IMR-90 (cell line): Measurements from ENCODE around the gene EED. TPM values are rescaled to one million over a fixed set of nuclear protein-coding genes. Genes with fewer than 3 reads are reported as not detected.

Experiments
- ATAC-seq: fragments of 200-7000 bp; cut with Tn5 transposase; 2 replicates; pipeline ENCODE4 v1.9.1; 2020; ENCODE audit warnings: low read depth, mild to moderate bottlenecking, moderate library complexity
- BruUV-seq: library from RNA; stranded (reverse); fragments of 400-500 nt; replicated peaks from 2 replicates; lab custom pipeline; 2021; lab: Mats Ljungman, UMichigan
- CTCF ChIA-PET: fragments of 300-600 bp; formaldehyde crosslinking; extraction: SDS; loops from one replicate; lab custom pipeline; 2021; ENCODE audit warnings: antibody characterized with exemption; lab: Yijun Ruan, JAX
- POLR2A ChIA-PET: fragments of 300-600 bp; sonication (Branson Sonifier 250); formaldehyde crosslinking; loops from one replicate; lab custom pipeline; 2022; ENCODE audit warnings: antibody characterized with exemption; ENCODE audit not compliant: unreplicated experiment; lab: Charles Lee
- DNase-seq: peaks from one replicate; pipeline ENCODE4 v3.0.0; 2013
- H2AFZ ChIP-seq: replicated peaks from 2 replicates; pipeline ENCODE3; 2013; ENCODE audit warnings: low read length, mild to moderate bottlenecking; ENCODE audit not compliant: poor library complexity
- H2AK5ac ChIP-seq: 2 replicates; pipeline ENCODE4 v1.6.1; 2013; ENCODE audit warnings: low read depth, low read length, inconsistent platforms
- H2AK9ac ChIP-seq: replicated peaks from 2 replicates; pipeline ENCODE3; 2013; ENCODE audit warnings: mild to moderate bottlenecking, low read depth, low read length, moderate library complexity; ENCODE audit not compliant: poor library complexity
- H2BK120ac ChIP-seq: 2 replicates; pipeline ENCODE4 v1.6.1; 2013; ENCODE audit warnings: low read depth, low read length, inconsistent platforms
- H2BK15ac ChIP-seq: 3 replicates; pipeline ENCODE4 v1.6.1; 2013; ENCODE audit warnings: low read depth, low read length, inconsistent platforms
- H2BK20ac ChIP-seq: 2 replicates; pipeline ENCODE4 v1.6.1; 2013; ENCODE audit warnings: low read depth, mild to moderate bottlenecking, inconsistent platforms, low read length, moderate library complexity
- H2BK5ac ChIP-seq: 2 replicates; pipeline ENCODE4 v1.6.1; 2013; ENCODE audit warnings: mild to moderate bottlenecking, low read depth, low read length, inconsistent platforms; ENCODE audit not compliant: poor library complexity, severe bottlenecking
- H3K14ac ChIP-seq: replicated peaks from 2 replicates; pipeline ENCODE4 v1.6.1; 2013; ENCODE audit warnings: low read depth, low read length, inconsistent platforms
- H3K18ac ChIP-seq: 2 replicates; pipeline ENCODE4 v1.6.1; 2013; ENCODE audit warnings: low read depth, low read length, control low read depth
- H3K23ac ChIP-seq: 2 replicates; pipeline ENCODE4 v1.6.1; 2013; ENCODE audit warnings: low read depth, low read length, inconsistent platforms
- H3K27ac ChIP-seq: 2 replicates; pipeline ENCODE4 v1.5.1; 2013; ENCODE audit warnings: mild to moderate bottlenecking, control low read depth, low read length; ENCODE audit not compliant: insufficient read depth
- H3K27me3 ChIP-seq: 2 replicates; pipeline ENCODE4 v1.6.1; 2013; ENCODE audit warnings: low read length; ENCODE audit not compliant: control insufficient read depth, insufficient read depth
- H3K36me3 ChIP-seq: 2 replicates; pipeline ENCODE4 v1.6.1; 2013; ENCODE audit warnings: low read length, mixed read lengths; ENCODE audit not compliant: control insufficient read depth, insufficient read depth
- H3K4ac ChIP-seq: 2 replicates; pipeline ENCODE4 v1.6.1; 2013; ENCODE audit warnings: low read depth, low read length, inconsistent platforms
- H3K4me1 ChIP-seq: 2 replicates; pipeline ENCODE4 v1.6.1; 2013; ENCODE audit warnings: low read length, mixed read lengths; ENCODE audit not compliant: control insufficient read depth, insufficient read depth
- H3K4me2 ChIP-seq: 2 replicates; pipeline ENCODE4 v1.6.1; 2013; ENCODE audit warnings: low read depth, mild to moderate bottlenecking, control low read depth, low read length, moderate library complexity
- H3K4me3 ChIP-seq: 2 replicates; pipeline ENCODE4 v1.5.1; 2013; ENCODE audit warnings: low read depth, mild to moderate bottlenecking, control low read depth, low read length, moderate library complexity; ENCODE audit not compliant: insufficient read depth
- H3K56ac ChIP-seq: 2 replicates; pipeline ENCODE4 v1.6.1; 2013; ENCODE audit warnings: low read length, inconsistent platforms; ENCODE audit not compliant: insufficient read depth; ENCODE audit errors: extremely low read depth
- H3K79me1 ChIP-seq, 2 experiments: 2 replicates each; pipeline ENCODE4 v1.6.1; 2013; ENCODE audit warnings: low read length in 2 of 2, inconsistent platforms in 1 of 2, low read depth in 1 of 2
- H3K9ac ChIP-seq: 2 replicates; pipeline ENCODE4 v1.6.1; 2013; ENCODE audit warnings: low read depth, low read length, control low read depth
- H3K9me1 ChIP-seq: 2 replicates; pipeline ENCODE4 v1.6.1; 2013; ENCODE audit warnings: low read length, inconsistent platforms; ENCODE audit not compliant: insufficient read depth
- H3K9me3 ChIP-seq: 2 replicates; pipeline ENCODE4 v1.6.1; 2013; ENCODE audit warnings: low read length; ENCODE audit not compliant: control insufficient read depth, insufficient read depth
- H4K20me1 ChIP-seq: 2 replicates; pipeline ENCODE4 v1.6.1; 2013; ENCODE audit warnings: low read length, inconsistent platforms; ENCODE audit not compliant: insufficient read depth
- H4K5ac ChIP-seq: 2 replicates; pipeline ENCODE4 v1.6.1; 2013; ENCODE audit warnings: mild to moderate bottlenecking, low read depth, low read length, control low read depth
- H4K8ac ChIP-seq, 2 experiments: 2 replicates each; pipeline ENCODE4 v1.6.1; 2013; ENCODE audit warnings: low read depth in 2 of 2, low read length in 2 of 2, control low read depth in 1 of 2, inconsistent platforms in 1 of 2
- H4K91ac ChIP-seq: 2 replicates; pipeline ENCODE4 v1.6.1; 2013; ENCODE audit warnings: low read depth, low read length, inconsistent platforms; ENCODE audit not compliant: insufficient read depth
- MAZ ChIP-seq: IDR thresholded peaks from 2 replicates; pipeline ENCODE4 v1.6.1; 2012; ENCODE audit warnings: low read depth, mild to moderate bottlenecking, low read length, improper control_type of control experiment, moderate library complexity, borderline replicate concordance
- WGBS, 2 experiments: methylation state at CpG; one replicate each; pipeline versions ENCODE4 v1.1.5 to v1.1.7; 2013; ENCODE audit warnings: missing lambda C conversion rate in 2 of 2; ENCODE audit not compliant: insufficient read length in 1 of 2; ENCODE audit errors: extremely low coverage in 2 of 2; 5-methylcytosine and 5-hydroxymethylcytosine counted together
- dilution Hi-C: fragments of 300-500 bp; cut with HindIII; formaldehyde crosslinking; loops from one replicate; pipeline ENCODE4 v1.14.3; 2018; ENCODE audit warnings: low sequenced_read_pairs; ENCODE audit not compliant: unreplicated experiment
- in situ Hi-C: fragments of 300-500 bp; cut with MboI; formaldehyde crosslinking; loops from 3 replicates; pipeline ENCODE4 v1.14.3; 2019; ENCODE audit warnings: low sequenced_read_pairs, inconsistent platforms, mixed read lengths
- intact Hi-C: fragments of 100-400 bp; cut with micrococcal nuclease; formaldehyde crosslinking; loops from 2 replicates; pipeline ENCODE4 v1.10.0; 2022
- polyA plus RNA-seq, 3 experiments: library from polyadenylated mRNA; depleted of rRNA; stranded (reverse); fragments of >200 nt; gene quantifications; 2 replicates each; pipeline ENCODE4 v1.2.3, GENCODE V29; 2012; ENCODE audit warnings: low replicate concordance in 1 of 3
- total RNA-seq: library from RNA; depleted of rRNA; stranded (reverse); fragments of >200 nt; gene quantifications from 2 replicates; pipeline ENCODE4 v1.2.3, GENCODE V29; 2012

Gene EED
- total and polyA plus RNA-seq, 2 of the 4 experiments (the other 2 are of a cell fraction): 11.1 to 11.5 TPM

DNA sequence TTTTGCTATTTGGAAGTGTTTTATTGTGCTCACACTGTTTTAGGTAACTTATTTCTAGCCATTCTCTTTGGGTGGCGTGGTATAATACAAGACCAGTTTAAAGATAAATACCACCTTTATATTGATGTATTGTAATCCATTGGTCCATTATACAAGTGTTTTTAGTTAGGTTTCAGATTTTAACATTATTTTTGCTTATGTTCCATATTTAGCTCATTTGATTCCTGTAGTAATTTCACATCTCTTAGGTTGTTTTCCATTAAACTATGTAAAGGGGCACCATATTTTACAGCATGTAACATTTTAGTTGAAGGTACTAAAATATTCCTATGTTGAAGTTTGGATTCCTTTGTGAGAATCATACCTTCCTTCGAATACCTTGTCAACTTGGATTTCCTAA, 20.1 kb downstream of the EED start:
- H3K9me1 ChIP-seq: peaks cover 3% of the 10 kb centered on the region; the same call in 1 of the 2 replicates
- intact Hi-C loops: no loop called here
- H3K14ac ChIP-seq: no peak overlapping the region
- H2BK20ac ChIP-seq: no peak overlapping the region
- WGBS, 2 experiments: no CpG with 5 or more reads among the region's 2 CpGs
- no peak overlapping the region for H3K4me2 ChIP-seq
- ChIA-PET CTCF (no interaction called here), POLR2A (no interaction called here)
- no peaks in the 10 kb centered on the region for H4K20me1 ChIP-seq
- H3K9me3 ChIP-seq: no peaks in the 10 kb centered on the region
- no peak for TF ChIP-seq MAZ
- H2AK5ac ChIP-seq: no peak overlapping the region
- H2BK15ac ChIP-seq: no peak overlapping the region
- no peak overlapping the region for H3K18ac ChIP-seq
- no peak overlapping the region for H2AFZ ChIP-seq
- no peak overlapping the region for H2AK9ac ChIP-seq
- H3K9ac ChIP-seq: no peak overlapping the region
- no peak overlapping the region for H2BK120ac ChIP-seq
- H4K8ac ChIP-seq: no peak overlapping the region
- peaks cover 12% of the 10 kb centered on the region for H3K36me3 ChIP-seq
- dilution Hi-C loops: no loop called here
- no peak overlapping the region for H3K56ac ChIP-seq
- in situ Hi-C loops: no loop called here
- H2BK5ac ChIP-seq: no peak overlapping the region
- H3K27ac ChIP-seq: no peak overlapping the region
- H4K5ac ChIP-seq: no peak overlapping the region
- ATAC-seq (no peak), DNase-seq (no peak)
- peaks cover 27 to 30% of the 10 kb centered on the region in 2 experiments for H3K79me1 ChIP-seq
- no peak overlapping the region for H4K91ac ChIP-seq
- no peak overlapping the region for H3K4ac ChIP-seq
- BruUV-seq: no TSS peak
- H3K4me1 ChIP-seq: no peaks in the 10 kb centered on the region; the same call in 1 of the 2 replicates
- no peak overlapping the region for H3K4me3 ChIP-seq
- H3K27me3 ChIP-seq: no peaks in the 10 kb centered on the region
- H3K23ac ChIP-seq: no peak overlapping the region
